ENCODE results near the gene PTPN4. TPM values are rescaled to one million over a fixed set of nuclear protein-coding genes. Genes with fewer than 3 reads are reported as not detected.

Gene PTPN4
- total and polyA plus RNA-seq, 3 donors from 2014 or later, result 19.7 to 80.5 (median 58.5) TPM

- no peaks in the 10 kb centered on the region for H3K4me1 ChIP-seq
- intact Hi-C loops (cut with DNase I; ENCODE audit: low total_unique reads), result no loop called here
- DNase-seq, result no peak
Observed at GRCh38 chr2:119940856-119941255, 181.1 kb downstream of the PTPN4 start.

GRCh38 chr2:119941388-119941787, 181.7 kb downstream of the PTPN4 start:
- Histone ChIP-seq H3K4me3 (no peak overlapping the region), H3K36me3 (ENCODE audit: low read depth, missing control alignments) (no peaks in the 10 kb centered on the region), H3K9me3 (no peaks in the 10 kb centered on the region), H3K27ac (no peak overlapping the region), H3K4me1 (no peaks in the 10 kb centered on the region), H3K27me3 (no peaks in the 10 kb centered on the region)
- no peak for DNase-seq
- TF ChIP-seq CTCF (IDR thresholded peaks at IDR 0.05) (no peak), POLR2A (IDR thresholded peaks at IDR 0.05) (no peak)
- 93 to 95% methylated on average over 1 of the region's 1 CpG for WGBS, 2 donors
- intact Hi-C loops (cut with DNase I; ENCODE audit: low total_unique reads), result no loop called here

More at GRCh38 chr2:119940856-119941255, 181.1 kb downstream of the PTPN4 start:
- H3K36me3 ChIP-seq (ENCODE audit: low read depth, missing control alignments), result no peaks in the 10 kb centered on the region
- H3K4me3 ChIP-seq, result no peak overlapping the region
- no peaks in the 10 kb centered on the region for H3K9me3 ChIP-seq
- TF ChIP-seq CTCF (IDR thresholded peaks at IDR 0.05), result no peak
- TF ChIP-seq POLR2A (IDR thresholded peaks at IDR 0.05), result no peak
- no peaks in the 10 kb centered on the region for H3K27me3 ChIP-seq
- no peak overlapping the region for H3K27ac ChIP-seq

DNA sequence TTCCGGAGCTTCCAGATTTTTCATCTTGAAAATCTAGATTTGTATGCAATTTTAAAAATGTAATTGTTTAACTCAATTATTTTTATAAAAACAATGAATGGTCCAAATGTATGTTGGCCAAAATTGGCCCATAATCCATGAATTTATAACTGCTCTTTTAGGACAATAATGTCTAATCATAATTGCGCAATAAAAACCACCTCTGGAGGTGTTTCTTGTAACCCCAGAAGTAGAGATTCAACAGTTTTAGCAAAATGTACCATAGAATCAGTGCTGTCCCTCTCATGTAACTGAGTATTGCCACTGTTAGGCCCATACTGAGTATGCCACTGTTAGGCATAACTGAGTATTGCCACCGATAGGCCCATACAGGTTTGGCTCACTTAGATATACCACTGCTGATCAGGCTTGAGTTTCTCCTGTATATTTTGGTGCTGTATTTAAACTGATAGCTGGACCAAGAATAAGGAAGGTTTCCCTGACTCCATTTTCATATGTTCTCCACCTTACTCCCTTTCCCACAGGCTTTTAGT, 182.3 kb downstream of the PTPN4 start:
- no peaks in the 10 kb centered on the region for H3K4me1 ChIP-seq
- H3K36me3 ChIP-seq (ENCODE audit: low read depth, missing control alignments), result no peaks in the 10 kb centered on the region
- intact Hi-C loops (cut with DNase I; ENCODE audit: low total_unique reads), result no loop called here
- no peak for DNase-seq
- no peak for TF ChIP-seq CTCF (IDR thresholded peaks at IDR 0.05)
- no peak for TF ChIP-seq POLR2A (IDR thresholded peaks at IDR 0.05)
- WGBS, 2 donors, result 65 to 67% methylated on average over 3 of the region's 3 CpGs
- H3K27me3 ChIP-seq, result no peaks in the 10 kb centered on the region
- H3K27ac ChIP-seq, result no peak overlapping the region
- H3K4me3 ChIP-seq, result no peak overlapping the region
- H3K9me3 ChIP-seq, result no peaks in the 10 kb centered on the region

DNA sequence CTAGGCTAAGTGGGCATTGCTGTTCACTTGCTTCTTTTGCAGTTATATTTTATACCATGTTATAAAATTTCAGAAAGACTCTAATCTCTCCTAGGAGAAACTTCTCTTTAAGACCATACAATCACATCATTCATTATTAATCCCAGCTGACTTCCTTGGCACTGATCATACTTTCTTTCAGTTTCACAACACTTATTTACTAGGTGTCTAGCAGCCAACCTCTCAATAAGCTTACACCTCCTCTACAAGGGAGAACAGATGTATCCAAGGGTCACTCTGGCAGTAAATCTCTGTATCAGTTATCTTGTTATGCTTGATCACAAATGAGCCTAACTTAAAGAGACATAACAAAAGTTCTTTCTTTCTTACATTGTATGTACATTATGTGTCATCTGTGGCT, 183.3 kb downstream of the PTPN4 start:
- TF ChIP-seq POLR2A (IDR thresholded peaks at IDR 0.05), result no peak
- TF ChIP-seq CTCF (IDR thresholded peaks at IDR 0.05), result no peak
- H3K27me3 ChIP-seq, result no peaks in the 10 kb centered on the region
- intact Hi-C loops (cut with DNase I; ENCODE audit: low total_unique reads), result no loop called here
- H3K9me3 ChIP-seq, result no peaks in the 10 kb centered on the region
- no peak overlapping the region for H3K4me3 ChIP-seq
- H3K27ac ChIP-seq, result no peak overlapping the region
- no peaks in the 10 kb centered on the region for H3K36me3 ChIP-seq (ENCODE audit: low read depth, missing control alignments)
- H3K4me1 ChIP-seq, result no peaks in the 10 kb centered on the region
- no peak for DNase-seq

DNA sequence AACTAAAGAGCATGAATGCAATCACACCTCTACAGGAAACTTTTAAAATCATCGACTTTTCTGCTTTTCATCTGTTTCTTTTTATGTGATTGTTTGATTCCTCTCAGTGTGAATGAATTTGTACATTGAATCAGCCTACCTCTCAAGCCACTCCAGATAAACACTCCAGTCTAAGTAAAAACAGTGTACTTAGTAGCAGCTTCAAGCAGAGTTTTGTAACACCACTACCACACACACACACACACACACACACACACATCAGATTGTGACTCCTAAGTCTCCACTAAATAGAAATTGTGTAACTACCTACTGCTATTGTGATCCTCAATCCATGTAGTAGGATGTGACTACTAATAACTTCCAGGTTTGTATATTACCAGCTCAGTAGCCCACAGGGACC, 187.8 kb downstream of the PTPN4 start:
- TF ChIP-seq CTCF (IDR thresholded peaks at IDR 0.05) (no peak), POLR2A (IDR thresholded peaks at IDR 0.05) (no peak)
- Histone ChIP-seq H3K9me3 (no peaks in the 10 kb centered on the region), H3K36me3 (ENCODE audit: low read depth, missing control alignments) (no peaks in the 10 kb centered on the region), H3K27me3 (no peaks in the 10 kb centered on the region), H3K4me1 (no peaks in the 10 kb centered on the region), H3K27ac (no peak overlapping the region), H3K4me3 (no peak overlapping the region)
- intact Hi-C loops (cut with DNase I; ENCODE audit: low total_unique reads), result no loop called here
- 88 to 93% methylated on average over 1 of the region's 1 CpG for WGBS, 2 donors
- DNase-seq, result no peak

Measured in testis (tissue), 3 donors.